ENCODE measurements around the gene ZSCAN5B. TPM values are rescaled to one million over a fixed set of nuclear protein-coding genes. Genes with fewer than 3 reads are reported as not detected.

Gene ZSCAN5B
- total and polyA plus RNA-seq, 2 of the 13 experiments (the other 11 are each of a cell fraction or from before 2014, with no cell fraction given): not detected

DNA sequence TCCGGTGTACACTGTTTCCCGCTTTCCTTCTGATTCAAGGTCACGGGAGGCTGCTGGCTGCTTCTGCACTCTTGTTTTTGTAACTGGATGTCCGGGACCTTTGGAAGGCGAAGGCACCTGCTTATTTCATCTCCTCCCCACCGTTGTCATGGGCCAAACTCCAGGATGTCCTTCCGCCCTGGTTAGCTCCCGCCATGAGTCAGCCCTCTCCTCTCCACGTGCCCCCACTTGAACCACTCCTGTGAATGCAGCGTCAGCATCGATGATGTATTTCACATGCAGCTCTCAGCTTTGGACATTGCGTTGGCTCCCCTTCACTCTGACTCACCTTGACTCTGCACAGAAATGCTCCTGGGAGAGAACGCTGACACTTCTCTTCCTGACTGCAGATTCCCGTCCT lies 27.3 kb downstream of the ZSCAN5B start (continued):
- TF ChIP-seq, protein P1, sequence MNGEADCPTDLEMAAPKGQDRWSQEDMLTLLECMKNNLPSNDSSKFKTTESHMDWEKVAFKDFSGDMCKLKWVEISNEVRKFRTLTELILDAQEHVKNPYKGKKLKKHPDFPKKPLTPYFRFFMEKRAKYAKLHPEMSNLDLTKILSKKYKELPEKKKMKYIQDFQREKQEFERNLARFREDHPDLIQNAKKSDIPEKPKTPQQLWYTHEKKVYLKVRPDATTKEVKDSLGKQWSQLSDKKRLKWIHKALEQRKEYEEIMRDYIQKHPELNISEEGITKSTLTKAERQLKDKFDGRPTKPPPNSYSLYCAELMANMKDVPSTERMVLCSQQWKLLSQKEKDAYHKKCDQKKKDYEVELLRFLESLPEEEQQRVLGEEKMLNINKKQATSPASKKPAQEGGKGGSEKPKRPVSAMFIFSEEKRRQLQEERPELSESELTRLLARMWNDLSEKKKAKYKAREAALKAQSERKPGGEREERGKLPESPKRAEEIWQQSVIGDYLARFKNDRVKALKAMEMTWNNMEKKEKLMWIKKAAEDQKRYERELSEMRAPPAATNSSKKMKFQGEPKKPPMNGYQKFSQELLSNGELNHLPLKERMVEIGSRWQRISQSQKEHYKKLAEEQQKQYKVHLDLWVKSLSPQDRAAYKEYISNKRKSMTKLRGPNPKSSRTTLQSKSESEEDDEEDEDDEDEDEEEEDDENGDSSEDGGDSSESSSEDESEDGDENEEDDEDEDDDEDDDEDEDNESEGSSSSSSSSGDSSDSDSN (CRISPR knock-in tag; IDR thresholded peaks at IDR 0.05): no peak; the same call in none of the 2 replicates
- TF ChIP-seq ZNF652 (CRISPR knock-in tag; IDR thresholded peaks at IDR 0.05; ENCODE audit: borderline replicate concordance, low read depth) (no peak), RELA (CRISPR knock-in tag; IDR thresholded peaks at IDR 0.05) (no peak), ZNF253 (CRISPR knock-in tag; IDR thresholded peaks at IDR 0.05; ENCODE audit: borderline replicate concordance) (no peak), ZNF839 (CRISPR knock-in tag; IDR thresholded peaks at IDR 0.05; ENCODE audit: borderline replicate concordance) (no peak), NFE2L1 (CRISPR knock-in tag; IDR thresholded peaks at IDR 0.05; ENCODE audit: borderline replicate concordance) (peak; percentile 82; the same call in 1 of the 2 replicates), SRY (CRISPR knock-in tag; IDR thresholded peaks at IDR 0.05) (no peak), GPN1 (CRISPR knock-in tag; IDR thresholded peaks at IDR 0.05; ENCODE audit: borderline replicate concordance) (no peak), ZNF850 (CRISPR knock-in tag; conservative IDR thresholded peaks at IDR 0.05) (no peak), ZMYM2 (CRISPR knock-in tag; IDR thresholded peaks at IDR 0.05) (no peak), HDAC2 (CRISPR knock-in tag; IDR thresholded peaks at IDR 0.05) (peak; percentile 73), AGO2 (optimal IDR thresholded peaks at IDR 0.05; ENCODE audit: low read depth, low read length) (no peak), ZFP1 (CRISPR knock-in tag; IDR thresholded peaks at IDR 0.05) (no peak), AKAP8 (CRISPR knock-in tag; IDR thresholded peaks at IDR 0.05) (no peak), KAT7 (CRISPR knock-in tag; IDR thresholded peaks at IDR 0.05; ENCODE audit: borderline replicate concordance) (no peak), ZNF615 (CRISPR knock-in tag; IDR thresholded peaks at IDR 0.05; ENCODE audit: borderline replicate concordance) (no peak), FOXA3 (CRISPR knock-in tag; IDR thresholded peaks at IDR 0.05) (peak; percentile 54), PRMT3 (CRISPR knock-in tag; IDR thresholded peaks at IDR 0.05; ENCODE audit: borderline replicate concordance, low read depth) (no peak), SRSF9 (IDR thresholded peaks at IDR 0.05; ENCODE audit: borderline replicate concordance, insufficient read depth, low read depth, low read length, poor library complexity, severe bottlenecking) (no peak), NFKB2 (CRISPR knock-in tag; IDR thresholded peaks at IDR 0.05; ENCODE audit: borderline replicate concordance) (peak; percentile 84; the same call in 1 of the 2 replicates), ZNF792 (CRISPR knock-in tag; IDR thresholded peaks at IDR 0.05) (peak; percentile 86), KDM5A (IDR thresholded peaks at IDR 0.05; ENCODE audit: borderline replicate concordance, low read length) (no peak), ZNF674 (CRISPR knock-in tag; IDR thresholded peaks at IDR 0.05; ENCODE audit: low read depth) (no peak), ZC3H4 (CRISPR knock-in tag; IDR thresholded peaks at IDR 0.05; ENCODE audit: borderline replicate concordance) (no peak)
- TF ChIP-seq, protein P2, sequence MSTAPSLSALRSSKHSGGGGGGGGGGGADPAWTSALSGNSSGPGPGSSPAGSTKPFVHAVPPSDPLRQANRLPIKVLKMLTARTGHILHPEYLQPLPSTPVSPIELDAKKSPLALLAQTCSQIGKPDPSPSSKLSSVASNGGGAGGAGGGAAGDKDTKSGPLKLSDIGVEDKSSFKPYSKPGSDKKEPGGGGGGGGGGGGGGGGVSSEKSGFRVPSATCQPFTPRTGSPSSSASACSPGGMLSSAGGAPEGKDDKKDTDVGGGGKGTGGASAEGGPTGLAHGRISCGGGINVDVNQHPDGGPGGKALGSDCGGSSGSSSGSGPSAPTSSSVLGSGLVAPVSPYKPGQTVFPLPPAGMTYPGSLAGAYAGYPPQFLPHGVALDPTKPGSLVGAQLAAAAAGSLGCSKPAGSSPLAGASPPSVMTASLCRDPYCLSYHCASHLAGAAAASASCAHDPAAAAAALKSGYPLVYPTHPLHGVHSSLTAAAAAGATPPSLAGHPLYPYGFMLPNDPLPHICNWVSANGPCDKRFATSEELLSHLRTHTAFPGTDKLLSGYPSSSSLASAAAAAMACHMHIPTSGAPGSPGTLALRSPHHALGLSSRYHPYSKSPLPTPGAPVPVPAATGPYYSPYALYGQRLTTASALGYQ (CRISPR knock-in tag; IDR thresholded peaks at IDR 0.05): no peak
- TF ChIP-seq, protein P3, sequence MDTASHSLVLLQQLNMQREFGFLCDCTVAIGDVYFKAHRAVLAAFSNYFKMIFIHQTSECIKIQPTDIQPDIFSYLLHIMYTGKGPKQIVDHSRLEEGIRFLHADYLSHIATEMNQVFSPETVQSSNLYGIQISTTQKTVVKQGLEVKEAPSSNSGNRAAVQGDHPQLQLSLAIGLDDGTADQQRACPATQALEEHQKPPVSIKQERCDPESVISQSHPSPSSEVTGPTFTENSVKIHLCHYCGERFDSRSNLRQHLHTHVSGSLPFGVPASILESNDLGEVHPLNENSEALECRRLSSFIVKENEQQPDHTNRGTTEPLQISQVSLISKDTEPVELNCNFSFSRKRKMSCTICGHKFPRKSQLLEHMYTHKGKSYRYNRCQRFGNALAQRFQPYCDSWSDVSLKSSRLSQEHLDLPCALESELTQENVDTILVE (CRISPR knock-in tag; IDR thresholded peaks at IDR 0.05): peak; percentile 56; the same call in 1 of the 2 replicates
